ENCODE data around the gene GPBP1L1. TPM values are rescaled to one million over a fixed set of nuclear protein-coding genes. Genes with fewer than 3 reads are reported as not detected.
"Not testable (repeated sequence)": the region's sequence is repeated elsewhere in the genome, so short reads cannot be mapped to it uniquely, and the experiment has no call there.

GPBP1L1 gene
- total RNA-seq, 1 donor from 2014 or later: 80.7 TPM

DNA sequence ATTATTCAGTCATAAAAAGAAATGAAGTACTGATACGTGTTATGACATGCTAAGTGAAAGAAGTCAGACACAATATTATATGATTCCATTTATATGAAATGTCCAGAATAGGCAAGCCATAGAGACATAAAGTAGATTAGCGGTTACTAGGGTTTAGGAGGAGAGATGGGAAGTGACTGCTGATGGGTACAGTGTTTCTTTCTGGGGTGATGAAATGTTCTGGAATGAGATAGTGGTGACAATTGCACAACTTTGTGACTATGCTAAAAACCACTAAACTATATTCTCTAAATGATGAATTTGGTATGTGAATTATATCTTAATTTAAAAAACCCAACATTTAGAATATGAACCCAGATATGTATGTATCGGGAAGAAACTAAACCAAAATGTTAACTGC lies 36.5 kb upstream of the GPBP1L1 start:
- Histone ChIP-seq H3K9me3 (replicated peaks) (no peaks in the 10 kb centered on the region), H3K27ac (replicated peaks) (no peak overlapping the region), H3K27me3 (ENCODE audit: low read depth) (no peaks in the 10 kb centered on the region), H3K36me3 (peaks cover 21% of the 10 kb centered on the region), H3K4me1 (peaks cover 5% of the 10 kb centered on the region), H3K4me3 (no peak overlapping the region)
- TF ChIP-seq CTCF (IDR thresholded peaks at IDR 0.05; ENCODE audit: borderline replicate concordance): no peak
- no peak for DNase-seq
- intact Hi-C loops (cut with micrococcal nuclease): no loop called here

GRCh38 chr1:45721207-45721606 lies 34.9 kb upstream of the GPBP1L1 start:
- no peak overlapping the region for H3K4me3 ChIP-seq
- no peak for TF ChIP-seq CTCF (IDR thresholded peaks at IDR 0.05; ENCODE audit: borderline replicate concordance)
- H3K27ac ChIP-seq (replicated peaks): peak overlapping the region; percentile 3

GRCh38 chr1:45718289-45718688 lies 32.0 kb upstream of the GPBP1L1 start:
- Histone ChIP-seq H3K27me3 (ENCODE audit: low read depth) (no peaks in the 10 kb centered on the region), H3K4me1 (peaks cover 1% of the 10 kb centered on the region), H3K36me3 (peaks cover 37% of the 10 kb centered on the region), H3K9me3 (replicated peaks) (no peaks in the 10 kb centered on the region), H3K4me3 (no peak overlapping the region), H3K27ac (replicated peaks) (no peak overlapping the region)
- no peak for DNase-seq
- TF ChIP-seq CTCF (IDR thresholded peaks at IDR 0.05; ENCODE audit: borderline replicate concordance): no peak
- intact Hi-C loops (cut with micrococcal nuclease): no loop called here

More at GRCh38 chr1:45721207-45721606, 34.9 kb upstream of the GPBP1L1 start:
- peaks cover 5% of the 10 kb centered on the region for H3K4me1 ChIP-seq
- H3K36me3 ChIP-seq: peaks cover 20% of the 10 kb centered on the region
- no peak for DNase-seq
- H3K27me3 ChIP-seq (ENCODE audit: low read depth): no peaks in the 10 kb centered on the region
- intact Hi-C loops (cut with micrococcal nuclease): no loop called here
- H3K9me3 ChIP-seq (replicated peaks): no peaks in the 10 kb centered on the region

GRCh38 chr1:45717386-45717785 lies 31.1 kb upstream of the GPBP1L1 start:
- peaks cover 46% of the 10 kb centered on the region for H3K36me3 ChIP-seq

GRCh38 chr1:45716700-45717099 lies 30.4 kb upstream of the GPBP1L1 start:
- intact Hi-C loops (cut with micrococcal nuclease): no loop called here
- no peaks in the 10 kb centered on the region for H3K4me1 ChIP-seq
- no peak overlapping the region for H3K4me3 ChIP-seq
- no peaks in the 10 kb centered on the region for H3K9me3 ChIP-seq (replicated peaks)
- TF ChIP-seq CTCF (IDR thresholded peaks at IDR 0.05; ENCODE audit: borderline replicate concordance): no peak
- H3K27ac ChIP-seq (replicated peaks): no peak overlapping the region
- no peaks in the 10 kb centered on the region for H3K27me3 ChIP-seq (ENCODE audit: low read depth)
- no peak for DNase-seq
- peaks cover 52% of the 10 kb centered on the region for H3K36me3 ChIP-seq

More at GRCh38 chr1:45717386-45717785, 31.1 kb upstream of the GPBP1L1 start:
- H3K27me3 ChIP-seq (ENCODE audit: low read depth); DNase-seq; H3K4me3 ChIP-seq; H3K4me1 ChIP-seq; H3K9me3 ChIP-seq (replicated peaks); intact Hi-C loops (cut with micrococcal nuclease); H3K27ac ChIP-seq (replicated peaks): not testable (repeated sequence)

GRCh38 chr1:45713711-45714110 lies 27.4 kb upstream of the GPBP1L1 start:
- Histone ChIP-seq H3K4me3 (no peak overlapping the region), H3K4me1 (no peaks in the 10 kb centered on the region), H3K27ac (replicated peaks) (no peak overlapping the region), H3K27me3 (ENCODE audit: low read depth) (no peaks in the 10 kb centered on the region), H3K36me3 (peaks cover 64% of the 10 kb centered on the region), H3K9me3 (replicated peaks) (no peaks in the 10 kb centered on the region)
- DNase-seq: no peak
- TF ChIP-seq CTCF (IDR thresholded peaks at IDR 0.05; ENCODE audit: borderline replicate concordance): no peak
- intact Hi-C loops (cut with micrococcal nuclease): no loop called here
